ENCODE data around the gene RFESD. TPM values are rescaled to one million over a fixed set of nuclear protein-coding genes. Genes with fewer than 3 reads are reported as not detected.

RFESD gene
- total and polyA plus RNA-seq, 2 of the 13 experiments (the other 11 are each of a cell fraction or from before 2014, with no cell fraction given), result 1.1 to 2.2 TPM

- TF ChIP-seq ZNF235 (CRISPR knock-in tag; IDR thresholded peaks at IDR 0.05; ENCODE audit: borderline replicate concordance), result 0 out of 2 replicates have a peak, but pooled peaks have one; percentile 67
- TF ChIP-seq PATZ1 (CRISPR knock-in tag; IDR thresholded peaks at IDR 0.05), result no peak
- TF ChIP-seq PAF1 (CRISPR knock-in tag; IDR thresholded peaks at IDR 0.05), result no peak
These were observed 25.4 kb upstream of the RFESD start (continued) for GRCh38 chr5:95620870-95621838.

DNA sequence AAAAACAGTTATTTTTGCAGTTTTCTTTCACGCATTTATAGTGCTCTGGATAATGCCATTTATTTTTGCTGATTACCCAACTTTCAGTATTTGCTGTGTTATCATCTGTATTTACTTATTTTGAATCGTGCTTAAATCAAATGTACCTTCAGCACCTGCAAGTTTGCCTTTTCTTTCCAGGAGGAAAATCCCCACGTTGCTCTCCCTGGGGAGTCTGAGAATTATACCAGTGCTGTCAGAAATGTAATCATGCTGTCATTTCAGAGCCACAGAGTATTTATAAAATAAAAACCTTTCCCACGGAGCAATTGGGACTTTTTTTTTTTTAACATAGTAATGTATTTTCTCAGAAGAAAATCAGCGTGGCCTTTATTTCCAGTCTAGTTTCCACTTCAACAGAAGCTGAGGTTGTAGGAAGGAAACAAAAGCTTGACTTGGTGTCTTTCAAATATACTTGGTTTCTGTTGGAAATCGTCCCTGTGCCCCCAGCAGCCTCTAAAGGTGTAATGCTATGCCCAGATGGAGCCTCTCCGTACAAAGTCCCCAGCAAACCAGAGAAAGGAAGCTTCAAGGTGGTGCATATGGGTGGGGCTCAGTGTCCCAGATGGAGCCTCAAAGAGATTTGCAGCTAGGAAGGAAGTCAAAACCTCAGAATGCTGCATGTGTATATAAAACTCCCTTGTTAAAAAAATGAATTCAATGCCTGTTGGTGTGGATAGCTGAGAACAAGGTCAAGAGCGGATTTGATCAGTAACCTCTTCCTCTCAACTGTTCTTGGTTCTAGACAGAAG lies 24.5 kb upstream of the RFESD start:
- Histone ChIP-seq H2AFZ (ENCODE audit: low read length) (no peak overlapping the region), H3K9ac (ENCODE audit: insufficient read depth, low read depth, low read length) (no peak overlapping the region), H3K4me2 (ENCODE audit: low read depth, low read length) (peak overlapping the region; percentile 85; the same call in 1 of the 2 replicates), H3K4me1 (ENCODE audit: insufficient read depth, low read length) (peaks cover 25% of the 10 kb centered on the region), H3K27me3 (ENCODE audit: control insufficient read depth in 1 of 2, insufficient read depth in 2 of 2, low read length in 2 of 2) (peaks cover 7 to 57% of the 10 kb centered on the region in 2 experiments), H4K20me1 (ENCODE audit: insufficient read depth, low read length) (no peaks in the 10 kb centered on the region), H3K79me2 (ENCODE audit: insufficient read depth, low read length) (no peaks in the 10 kb centered on the region), H3K9me3 (ENCODE audit: low read length) (no peaks in the 10 kb centered on the region), H3K4me3 (replicated peaks in 1 of 3; ENCODE audit: insufficient read depth in 1 of 3, low read depth in 2 of 3, low read length in 3 of 3) (no peak overlapping the region), H3K27ac (ENCODE audit: extremely low read length, insufficient read depth, low read length) (no peak overlapping the region), H3K36me3 (replicated peaks in 1 of 2; ENCODE audit: control insufficient read depth in 1 of 2, insufficient read depth in 2 of 2, low read length in 2 of 2) (no peaks in the 10 kb centered on the region)
- ChIA-PET CTCF (ENCODE audit: low intra/inter-chr PET ratio, low total read pairs) (no interaction called here), POLR2A (interaction anchor here (0.6 kb wide), 1 partner anchor 695 kb away, joined by 3 read pairs; no protein-coding TSS in a partner anchor)
- DNase-seq (ENCODE audit: low spot score), result no peak
- intact Hi-C loops (cut with micrococcal nuclease; ENCODE audit: unreplicated experiment), result no loop called here
- TF ChIP-seq, protein P1, sequence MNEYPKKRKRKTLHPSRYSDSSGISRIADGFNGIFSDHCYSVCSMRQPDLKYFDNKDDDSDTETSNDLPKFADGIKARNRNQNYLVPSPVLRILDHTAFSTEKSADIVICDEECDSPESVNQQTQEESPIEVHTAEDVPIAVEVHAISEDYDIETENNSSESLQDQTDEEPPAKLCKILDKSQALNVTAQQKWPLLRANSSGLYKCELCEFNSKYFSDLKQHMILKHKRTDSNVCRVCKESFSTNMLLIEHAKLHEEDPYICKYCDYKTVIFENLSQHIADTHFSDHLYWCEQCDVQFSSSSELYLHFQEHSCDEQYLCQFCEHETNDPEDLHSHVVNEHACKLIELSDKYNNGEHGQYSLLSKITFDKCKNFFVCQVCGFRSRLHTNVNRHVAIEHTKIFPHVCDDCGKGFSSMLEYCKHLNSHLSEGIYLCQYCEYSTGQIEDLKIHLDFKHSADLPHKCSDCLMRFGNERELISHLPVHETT (CRISPR knock-in tag; conservative IDR thresholded peaks at IDR 0.05), result no peak
- 0 out of 2 replicates have a peak, but pooled peaks have one; percentile 63 for TF ChIP-seq CBX2 (IDR thresholded peaks at IDR 0.05; ENCODE audit: low read depth, low read length)
- no peak for TF ChIP-seq CBX2 (CRISPR knock-in tag; IDR thresholded peaks at IDR 0.05; ENCODE audit: low read depth)
- no peak for TF ChIP-seq ZNF484 (CRISPR knock-in tag; IDR thresholded peaks at IDR 0.05; ENCODE audit: borderline replicate concordance, low read depth)
- no peak for ATAC-seq
- in situ Hi-C loops (cut with HindIII; ENCODE audit: extremely low pct_ligation_motif_present, low pct_unique_long_range_greater_than_20kb), result no loop called here
- WGBS (ENCODE audit: low lambda C conversion rate), result 34% methylated on average over 8 of the region's 8 CpGs
- no TSS peak for BruUV-seq (replicated peaks)
- FAIRE-seq, result no peak
